Upper lobe of left lung (tissue), 4 donors: Measurements from ENCODE around the gene LEP.

Experiments
- EP300 ChIP-seq, 4 donors: sonication (generic); formaldehyde crosslinking; IDR thresholded peaks; one replicate each; pipeline ENCODE4 v1.5.1; 2017; ENCODE audit warnings: antibody characterized with exemption in 4 of 4, control low read depth in 2 of 4
- POLR2A ChIP-seq, 4 donors: fragments of 450-650 bp; IDR thresholded peaks; one replicate each; pipeline ENCODE4 v1.5.1; 2016 to 2017; ENCODE audit warnings: antibody characterized with exemption in 4 of 4, mild to moderate bottlenecking in 2 of 4
- POLR2AphosphoS5 ChIP-seq, 2 donors: sonication (generic); formaldehyde crosslinking; IDR thresholded peaks; one replicate each; pipeline ENCODE4 v1.5.1; 2017; ENCODE audit warnings: antibody characterized with exemption in 2 of 2
- TF ChIP-seq, protein P1 (sequence below), 6 experiments: fragments of 450-650 bp in 4 of 6; fragments of 200-600 bp in 2 of 6; sonication (generic) in 2 of 6; IDR thresholded peaks; one replicate each; pipeline ENCODE4 v1.5.1; 2016 to 2019; ENCODE audit warnings: antibody characterized with exemption in 6 of 6

DNA sequence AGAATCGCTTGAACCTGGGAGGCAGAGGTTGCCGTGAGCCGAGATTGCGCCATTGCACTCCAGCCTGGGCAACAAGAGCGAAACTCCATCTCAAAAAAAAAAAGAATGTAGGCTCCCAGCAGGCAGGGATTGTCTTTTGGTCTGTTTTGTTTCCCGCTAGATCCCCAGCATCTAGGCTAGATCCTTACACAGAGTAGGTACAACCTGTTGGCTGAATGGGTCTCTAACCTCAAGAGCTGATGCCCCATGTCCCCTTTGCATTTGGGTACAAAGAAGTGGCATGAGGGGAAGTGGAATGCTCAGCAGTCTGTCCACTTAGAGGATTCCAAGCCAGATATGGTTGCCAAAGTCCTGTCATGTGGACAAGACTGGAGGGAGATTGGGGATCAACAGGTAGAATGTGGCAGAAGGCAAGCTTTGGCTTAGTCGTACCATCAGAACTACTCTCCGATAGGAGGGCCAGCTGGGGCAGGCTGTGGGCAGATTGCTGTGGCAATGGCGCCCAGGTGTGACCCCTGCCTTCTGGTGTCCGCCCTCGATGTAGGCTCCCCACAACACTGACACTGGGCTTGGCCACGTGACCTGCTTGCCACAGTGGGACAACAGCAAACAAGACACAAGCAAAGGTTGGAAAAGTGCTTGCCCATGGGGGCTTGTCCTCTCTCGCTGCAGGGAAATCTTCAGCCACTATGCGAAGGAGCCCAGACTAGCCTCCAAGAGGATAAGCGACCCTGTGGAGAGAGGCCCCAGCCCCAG lies 21.4 kb downstream of the LEP start:
- TF ChIP-seq, protein P1, sequence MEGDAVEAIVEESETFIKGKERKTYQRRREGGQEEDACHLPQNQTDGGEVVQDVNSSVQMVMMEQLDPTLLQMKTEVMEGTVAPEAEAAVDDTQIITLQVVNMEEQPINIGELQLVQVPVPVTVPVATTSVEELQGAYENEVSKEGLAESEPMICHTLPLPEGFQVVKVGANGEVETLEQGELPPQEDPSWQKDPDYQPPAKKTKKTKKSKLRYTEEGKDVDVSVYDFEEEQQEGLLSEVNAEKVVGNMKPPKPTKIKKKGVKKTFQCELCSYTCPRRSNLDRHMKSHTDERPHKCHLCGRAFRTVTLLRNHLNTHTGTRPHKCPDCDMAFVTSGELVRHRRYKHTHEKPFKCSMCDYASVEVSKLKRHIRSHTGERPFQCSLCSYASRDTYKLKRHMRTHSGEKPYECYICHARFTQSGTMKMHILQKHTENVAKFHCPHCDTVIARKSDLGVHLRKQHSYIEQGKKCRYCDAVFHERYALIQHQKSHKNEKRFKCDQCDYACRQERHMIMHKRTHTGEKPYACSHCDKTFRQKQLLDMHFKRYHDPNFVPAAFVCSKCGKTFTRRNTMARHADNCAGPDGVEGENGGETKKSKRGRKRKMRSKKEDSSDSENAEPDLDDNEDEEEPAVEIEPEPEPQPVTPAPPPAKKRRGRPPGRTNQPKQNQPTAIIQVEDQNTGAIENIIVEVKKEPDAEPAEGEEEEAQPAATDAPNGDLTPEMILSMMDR (IDR thresholded peaks at IDR 0.05): no peak
- TF ChIP-seq POLR2A (IDR thresholded peaks at IDR 0.05) (no peak), EP300 (IDR thresholded peaks at IDR 0.05) (no peak), POLR2AphosphoS5 (IDR thresholded peaks at IDR 0.05) (no peak)
